GM19324 (cell line): ENCODE results near the gene RPTOR.

Experiments used
- ATAC-seq: cut with Tn5 transposase; IDR thresholded peaks from one replicate; pipeline ENCODE4 v1.9.1; 2021; ENCODE audit warnings: mild to moderate bottlenecking, moderate library complexity; ENCODE audit not compliant: unreplicated experiment, low FRiP score

Gene RPTOR

GRCh38 chr17:81012574-81013447 lies 468.2 kb downstream of the RPTOR start:
- ATAC-seq: no peak

GRCh38 chr17:81013642-81014041 lies 469.0 kb downstream of the RPTOR start:
- ATAC-seq: no peak

GRCh38 chr17:81015136-81015535 lies 470.5 kb downstream of the RPTOR start:
- no peak for ATAC-seq
